PC-3 (cell line): ENCODE results near the gene NOVA1.
"Not testable (repeated sequence)": the region's sequence is repeated elsewhere in the genome, so short reads cannot be mapped to it uniquely, and the experiment has no call there.

Experiments used
- EZH2 ChIP-seq: fragments of 300-600 bp; sonication (generic); IDR thresholded peaks from one replicate; pipeline ENCODE4 v1.6.1; 2017; ENCODE audit warnings: antibody characterized with exemption, mild to moderate bottlenecking, low read length; ENCODE audit not compliant: unreplicated experiment
- EZH2phosphoT487 ChIP-seq: fragments of 300-600 bp; sonication (generic); IDR thresholded peaks from 2 replicates; pipeline ENCODE4 v1.6.1; 2018; ENCODE audit warnings: mild to moderate bottlenecking, antibody characterized with exemption, low read length, borderline replicate concordance
- TF ChIP-seq, protein P1 (sequence below): fragments of 300-600 bp; sonication (generic); conservative IDR thresholded peaks from 2 replicates; pipeline ENCODE4 v1.5.1; 2017; ENCODE audit warnings: antibody characterized with exemption, low read depth, mild to moderate bottlenecking, low read length

DNA sequence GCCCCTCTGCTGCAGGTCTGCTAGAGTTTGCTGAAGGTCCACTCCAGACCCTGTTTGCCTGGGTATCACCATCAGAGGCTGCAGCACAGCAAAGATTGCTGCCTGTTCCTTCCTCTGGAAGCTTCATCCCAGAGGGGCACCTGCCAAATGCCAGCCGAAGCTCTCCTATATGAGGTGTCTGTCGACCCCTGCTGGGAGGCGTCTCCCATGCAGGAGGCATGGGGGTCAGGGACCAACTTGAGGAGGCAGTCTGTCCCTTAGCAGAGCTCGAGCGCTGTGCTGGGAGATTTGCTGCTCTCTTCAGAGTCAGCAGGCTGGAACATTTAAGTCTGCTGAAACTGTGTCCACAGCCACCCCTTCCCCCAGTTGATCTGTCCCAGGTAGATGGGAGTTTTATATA, 47.2 kb upstream of the NOVA1 start:
- TF ChIP-seq, protein P1, sequence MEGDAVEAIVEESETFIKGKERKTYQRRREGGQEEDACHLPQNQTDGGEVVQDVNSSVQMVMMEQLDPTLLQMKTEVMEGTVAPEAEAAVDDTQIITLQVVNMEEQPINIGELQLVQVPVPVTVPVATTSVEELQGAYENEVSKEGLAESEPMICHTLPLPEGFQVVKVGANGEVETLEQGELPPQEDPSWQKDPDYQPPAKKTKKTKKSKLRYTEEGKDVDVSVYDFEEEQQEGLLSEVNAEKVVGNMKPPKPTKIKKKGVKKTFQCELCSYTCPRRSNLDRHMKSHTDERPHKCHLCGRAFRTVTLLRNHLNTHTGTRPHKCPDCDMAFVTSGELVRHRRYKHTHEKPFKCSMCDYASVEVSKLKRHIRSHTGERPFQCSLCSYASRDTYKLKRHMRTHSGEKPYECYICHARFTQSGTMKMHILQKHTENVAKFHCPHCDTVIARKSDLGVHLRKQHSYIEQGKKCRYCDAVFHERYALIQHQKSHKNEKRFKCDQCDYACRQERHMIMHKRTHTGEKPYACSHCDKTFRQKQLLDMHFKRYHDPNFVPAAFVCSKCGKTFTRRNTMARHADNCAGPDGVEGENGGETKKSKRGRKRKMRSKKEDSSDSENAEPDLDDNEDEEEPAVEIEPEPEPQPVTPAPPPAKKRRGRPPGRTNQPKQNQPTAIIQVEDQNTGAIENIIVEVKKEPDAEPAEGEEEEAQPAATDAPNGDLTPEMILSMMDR, result not testable (repeated sequence)
- not testable (repeated sequence) for TF ChIP-seq EZH2, EZH2phosphoT487
